GM19467 (cell line): Measurements from ENCODE around the gene ARL2BP.

Source experiments
- ATAC-seq: cut with Tn5 transposase; IDR thresholded peaks from one replicate; pipeline ENCODE4 v1.9.1; 2021; ENCODE audit warnings: mild to moderate bottlenecking, moderate library complexity; ENCODE audit not compliant: unreplicated experiment

Gene ARL2BP

DNA sequence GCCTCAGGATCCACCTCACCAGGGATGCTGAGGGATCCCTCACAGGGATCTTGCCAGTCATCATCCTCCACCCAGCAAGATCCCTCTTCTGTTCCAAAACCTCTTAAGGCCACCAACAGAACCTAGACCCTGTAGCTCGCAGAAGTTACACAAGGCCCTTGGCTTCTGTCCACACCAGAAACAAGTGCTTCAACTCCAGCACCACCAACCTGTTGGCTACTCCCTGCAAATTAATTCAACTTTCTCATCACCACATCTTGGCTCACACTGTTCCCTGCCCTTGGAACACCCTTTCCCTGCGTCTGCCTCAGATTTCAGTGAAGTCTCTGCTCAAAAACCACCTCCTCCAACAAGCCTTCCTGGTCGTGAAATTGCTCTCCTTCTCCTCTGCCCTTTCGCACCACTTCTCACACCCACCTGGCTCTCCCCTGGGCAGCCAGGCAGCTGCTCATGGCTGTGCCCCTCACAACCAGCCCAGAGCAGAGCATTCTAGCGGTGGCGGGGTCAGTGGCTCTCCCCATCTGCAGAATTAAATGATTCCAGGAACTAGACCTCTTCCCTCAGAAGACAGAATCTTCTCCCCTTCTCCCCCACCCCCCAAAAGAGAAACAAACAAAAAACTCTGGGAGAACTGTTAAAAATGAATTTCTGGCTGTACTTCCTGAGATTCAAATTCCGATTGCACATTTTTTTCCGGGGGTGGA is 37.6 kb downstream of the ARL2BP start:
- no peak for ATAC-seq

DNA sequence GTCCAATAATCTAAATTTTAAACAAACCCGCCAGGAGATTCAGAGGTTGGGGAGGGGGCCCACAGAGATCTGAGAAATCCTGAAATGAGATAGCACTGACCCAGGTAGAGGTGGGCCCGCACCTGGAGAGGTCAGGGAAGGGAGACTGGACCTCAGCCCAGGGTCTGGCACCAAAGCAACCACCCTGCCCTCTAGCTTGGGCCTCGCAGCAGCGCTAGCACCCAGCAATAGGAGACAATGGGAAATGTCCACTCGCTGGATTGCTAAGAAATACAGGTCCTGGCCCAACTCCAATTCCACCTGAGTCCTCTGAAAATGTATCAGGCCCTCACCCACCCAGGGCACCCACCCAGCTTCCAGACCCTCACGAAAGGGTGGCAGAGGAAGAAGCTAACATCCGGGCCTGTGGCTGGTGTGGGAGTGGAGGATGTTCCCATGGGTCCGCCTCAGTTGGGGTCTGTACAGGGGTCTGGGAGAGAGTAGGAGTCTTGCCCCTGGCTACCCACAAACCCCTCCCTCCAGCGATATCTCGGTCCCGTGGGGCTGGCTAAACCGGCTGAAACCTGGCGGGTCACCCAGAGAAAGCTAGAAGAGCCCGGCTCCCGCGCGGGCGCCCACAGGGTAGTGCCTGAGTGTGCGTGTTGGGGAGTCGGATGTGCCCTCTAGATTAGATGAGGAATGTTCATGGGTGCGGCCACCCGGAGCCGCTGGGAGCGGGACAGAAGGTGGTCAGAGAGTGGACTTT is 38.3 kb downstream of the ARL2BP start:
- ATAC-seq: no peak

DNA sequence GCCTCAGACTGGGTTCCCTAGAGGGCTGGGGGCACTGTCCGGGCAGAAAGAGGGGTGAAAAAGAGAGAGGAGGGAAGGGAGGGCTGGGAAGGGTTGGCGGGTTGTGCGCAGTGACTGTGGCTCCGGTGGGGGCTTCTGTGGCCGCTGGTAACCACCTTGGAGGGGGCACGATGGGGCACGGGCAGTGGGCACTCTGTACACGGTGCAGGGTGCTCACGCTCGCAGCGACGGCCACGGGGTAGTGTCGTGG is 38.8 kb downstream of the ARL2BP start:
- ATAC-seq: no peak

DNA sequence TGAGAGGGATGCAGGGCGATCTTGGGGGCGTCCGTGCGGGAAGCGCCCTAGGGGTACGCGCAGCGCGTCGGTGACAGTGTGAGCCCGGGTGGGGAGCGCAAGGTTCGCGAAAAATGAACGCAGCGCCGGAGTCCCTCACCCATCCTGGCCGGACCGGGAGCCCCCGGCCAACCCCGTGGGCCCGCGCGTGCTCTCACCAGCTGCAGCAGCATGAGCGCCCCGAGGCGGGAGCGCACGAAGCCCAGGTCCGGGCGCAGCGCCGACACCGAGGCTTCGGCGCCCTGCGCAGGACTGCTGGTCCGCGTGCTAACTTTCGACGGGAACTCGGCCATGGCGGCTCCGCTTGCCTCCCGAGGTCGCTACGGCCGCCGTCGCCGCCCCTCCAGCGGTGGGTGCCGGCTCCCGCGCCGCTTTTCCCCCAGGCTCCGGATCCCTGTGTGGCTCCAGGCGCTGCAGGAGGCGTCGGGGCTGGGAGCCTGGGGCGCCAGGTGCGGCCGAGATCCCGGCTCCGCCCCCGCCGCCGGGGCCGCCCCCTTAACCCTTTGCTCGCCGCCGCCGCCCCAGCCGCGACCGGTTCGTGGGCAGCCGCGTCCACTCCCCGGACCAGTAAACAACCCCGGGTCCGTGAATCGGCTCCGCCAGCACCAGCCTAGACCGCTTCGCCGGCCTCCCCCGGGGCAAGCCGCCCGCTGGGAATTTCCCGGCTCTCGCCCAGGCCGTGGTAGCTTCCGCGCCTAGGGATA is 39.3 kb downstream of the ARL2BP start, which contains the start of gene PLLP:
TSS of gene PLLP (minus strand) at position 464 of the 743 bp plus-strand sequence. CDS start at position 332, 132 bp downstream.
- ATAC-seq: no peak

DNA sequence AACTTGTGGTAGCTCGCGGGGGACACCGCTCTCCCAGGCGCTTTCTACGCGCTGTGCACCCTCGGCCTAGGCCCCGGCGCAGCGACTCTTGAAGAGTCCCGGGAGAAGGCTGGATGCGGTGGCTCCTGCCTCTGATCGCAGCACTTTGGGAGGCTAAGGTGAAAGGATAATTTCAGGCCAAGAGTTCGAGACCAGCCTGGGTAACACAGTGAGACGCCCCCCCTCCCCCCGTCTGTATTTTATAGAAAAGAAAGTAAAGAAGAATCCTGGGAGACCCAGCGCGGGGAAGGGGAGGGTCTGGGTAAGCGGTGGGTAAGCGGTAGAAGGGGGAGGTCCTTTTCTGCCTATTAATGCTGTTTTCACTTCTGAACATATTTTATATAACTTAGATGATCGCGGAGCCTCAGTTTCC is 39.9 kb downstream of the ARL2BP start:
- no peak for ATAC-seq

DNA sequence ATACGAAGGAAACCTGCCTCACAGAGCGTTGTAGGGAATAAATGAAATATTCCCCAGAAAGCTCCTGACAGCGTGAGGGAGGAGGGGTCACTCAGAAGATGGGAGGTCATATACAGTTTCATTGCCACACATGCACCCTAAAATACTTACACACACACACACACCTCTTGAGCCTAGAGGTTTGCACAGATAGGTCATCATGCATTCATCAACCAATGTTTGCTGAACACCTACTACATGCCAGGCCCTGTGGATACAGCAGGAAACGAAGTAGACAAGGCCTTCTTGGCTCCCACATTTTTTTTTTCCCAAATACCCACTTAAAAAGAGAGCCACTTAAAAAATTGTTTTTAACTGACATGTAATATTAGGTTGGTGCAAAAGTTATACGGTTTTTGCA is 40.3 kb downstream of the ARL2BP start:
- no peak for ATAC-seq

DNA sequence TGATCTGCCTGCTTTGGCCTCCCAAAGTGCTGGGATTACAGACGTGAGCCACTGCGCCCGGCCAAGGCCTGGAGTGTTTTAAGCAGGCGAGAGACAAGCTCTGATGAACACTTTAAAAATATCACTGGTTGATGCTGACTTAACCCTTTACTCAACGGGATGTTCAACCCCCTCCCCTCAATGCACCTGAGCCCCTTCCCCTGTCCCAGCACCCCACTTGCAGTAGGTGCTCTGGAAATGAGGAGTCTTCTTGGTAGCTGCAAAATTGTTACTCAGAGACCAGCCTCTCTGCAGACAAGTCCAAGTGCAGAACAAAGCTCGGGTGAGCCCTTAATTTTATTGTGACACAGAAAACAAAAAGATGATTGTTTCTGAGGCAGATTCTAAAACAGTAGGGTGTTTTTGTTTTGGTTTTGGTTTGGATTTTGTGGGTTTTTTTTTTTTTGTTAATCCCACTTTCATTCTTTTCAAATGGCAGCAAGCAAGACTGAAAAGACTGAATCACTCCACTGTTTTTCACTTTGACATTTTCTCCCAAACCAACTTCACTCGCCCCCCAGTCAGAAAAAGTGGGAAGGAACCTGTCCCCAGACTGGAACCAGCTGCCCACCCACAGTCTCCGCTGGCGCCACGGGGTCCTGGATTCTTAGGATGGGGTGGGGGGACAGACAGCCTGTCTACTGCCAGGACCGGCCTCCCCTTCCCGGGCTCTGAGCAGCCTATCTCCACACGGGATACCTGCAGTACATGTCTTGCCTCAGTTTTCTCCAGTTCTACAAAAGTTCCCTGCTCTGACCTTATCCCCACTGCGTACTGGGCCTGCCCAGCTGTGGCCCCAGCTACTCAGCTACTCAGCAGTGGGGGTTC is 44.6 kb downstream of the ARL2BP start:
- no peak for ATAC-seq

DNA sequence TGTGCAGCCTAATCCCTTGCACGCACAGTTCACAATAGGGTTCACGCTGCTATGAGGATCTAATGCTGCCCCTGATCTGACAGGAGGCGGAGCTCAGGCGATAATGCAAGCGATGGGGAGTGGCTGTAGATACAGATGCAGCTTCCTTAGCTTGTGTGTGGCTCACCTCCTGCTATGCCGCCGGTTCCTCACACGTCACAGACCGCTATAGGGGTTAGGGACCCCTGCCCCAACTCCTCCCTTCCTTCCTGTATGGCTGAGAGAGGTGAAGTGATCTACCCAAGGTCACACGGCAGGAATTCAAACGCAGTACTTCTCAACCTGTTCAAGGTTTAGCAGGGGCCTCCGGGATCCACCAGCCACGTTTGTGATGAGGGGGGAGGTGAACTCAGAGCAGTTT is 52.8 kb downstream of the ARL2BP start:
- no peak for ATAC-seq

DNA sequence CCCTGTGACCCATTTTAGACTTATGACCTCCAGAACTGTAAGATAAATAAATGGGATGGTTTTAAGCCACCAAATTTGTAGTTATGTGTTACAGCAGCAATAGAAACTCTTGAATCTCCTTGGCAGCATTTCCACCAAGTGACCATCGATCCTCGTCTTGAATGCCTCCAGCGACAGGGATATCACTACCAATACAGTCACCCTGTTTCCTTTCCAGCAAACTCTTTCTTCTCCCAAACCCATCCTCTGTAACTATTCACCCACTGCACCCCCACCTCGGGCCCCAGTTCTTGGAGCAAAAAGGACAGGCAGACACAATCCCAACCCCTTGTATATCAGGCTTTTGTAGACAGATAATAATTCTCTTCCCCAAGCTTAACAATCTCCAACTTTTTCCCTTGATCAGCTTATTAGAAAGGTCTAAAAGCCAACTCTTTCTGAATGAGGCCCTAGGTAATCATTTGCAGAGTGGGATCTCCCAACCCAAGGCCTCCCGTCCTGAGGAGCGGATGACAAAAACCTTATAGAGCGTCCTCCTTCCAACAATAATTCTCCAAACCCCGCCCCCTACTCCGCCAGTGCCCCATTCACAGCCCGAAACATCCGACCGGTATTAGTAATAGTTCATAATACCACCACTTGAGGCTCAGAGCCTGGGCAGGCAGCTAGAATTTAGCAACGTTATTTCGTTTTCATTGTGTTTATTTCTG is 54.1 kb downstream of the ARL2BP start:
- ATAC-seq: peak; percentile 23

DNA sequence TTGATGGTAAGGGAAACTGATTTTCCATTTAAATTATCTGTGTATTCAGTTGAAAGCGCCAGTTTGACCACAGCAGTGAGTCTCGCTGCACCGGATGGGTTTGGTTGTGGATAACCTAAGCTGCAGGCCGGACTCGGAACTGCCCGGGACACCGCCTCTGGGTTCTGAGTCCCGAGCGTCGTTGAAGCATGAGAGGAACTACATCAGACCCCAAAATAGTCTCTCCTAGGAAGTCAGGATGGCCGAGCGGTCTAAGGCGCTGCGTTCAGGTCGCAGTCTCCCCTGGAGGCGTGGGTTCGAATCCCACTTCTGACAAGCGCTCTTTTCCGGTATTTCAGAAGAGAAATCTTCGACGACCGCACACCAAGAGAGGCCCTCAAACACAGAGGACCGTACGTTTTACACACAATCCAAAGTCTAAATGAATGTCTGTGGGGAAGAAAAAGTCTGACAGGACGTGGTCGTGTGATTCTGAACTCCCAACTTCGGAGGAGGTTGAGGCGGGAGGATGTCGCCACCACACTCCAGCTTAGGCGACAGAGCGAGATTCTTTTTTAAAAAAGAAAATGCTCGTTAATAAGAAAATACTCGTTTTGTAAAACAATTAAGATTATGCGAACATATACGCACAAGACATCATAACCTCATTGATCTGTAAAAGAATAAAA is 54.8 kb downstream of the ARL2BP start:
- peak; percentile 41 for ATAC-seq

DNA sequence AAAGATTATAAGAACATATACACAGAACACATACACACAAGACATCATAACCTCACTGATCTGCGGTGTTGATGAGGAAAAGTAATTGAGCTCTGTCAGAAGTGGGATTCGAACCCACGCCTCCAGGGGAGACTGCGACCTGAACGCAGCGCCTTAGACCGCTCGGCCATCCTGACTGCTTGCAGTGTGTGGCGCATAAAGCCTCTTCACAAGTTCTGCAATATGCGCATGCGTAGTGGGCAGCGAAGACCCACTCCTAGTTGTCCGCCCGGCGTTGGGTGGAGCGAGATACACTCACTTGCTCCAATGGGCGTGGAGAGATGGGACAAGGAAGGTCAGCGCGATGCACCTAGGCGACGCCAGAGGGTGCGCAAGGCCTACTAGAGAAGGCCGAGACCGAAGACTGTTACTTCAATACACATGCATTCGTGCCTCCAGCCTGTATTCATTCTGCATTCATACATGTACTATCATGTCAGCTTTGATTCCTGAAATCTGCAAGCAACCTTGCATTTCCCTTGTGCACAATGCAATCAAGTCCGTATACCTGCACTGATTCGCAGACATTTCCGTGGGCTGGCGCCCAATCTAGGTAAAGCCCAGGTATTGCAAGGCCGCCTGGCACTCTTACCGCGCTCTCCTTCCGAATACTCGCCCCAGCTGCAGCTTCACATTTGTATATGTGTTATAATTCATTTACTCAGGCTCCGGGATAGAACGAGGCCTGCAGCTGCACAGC is 55.5 kb downstream of the ARL2BP start:
- peak; percentile 88 for ATAC-seq

DNA sequence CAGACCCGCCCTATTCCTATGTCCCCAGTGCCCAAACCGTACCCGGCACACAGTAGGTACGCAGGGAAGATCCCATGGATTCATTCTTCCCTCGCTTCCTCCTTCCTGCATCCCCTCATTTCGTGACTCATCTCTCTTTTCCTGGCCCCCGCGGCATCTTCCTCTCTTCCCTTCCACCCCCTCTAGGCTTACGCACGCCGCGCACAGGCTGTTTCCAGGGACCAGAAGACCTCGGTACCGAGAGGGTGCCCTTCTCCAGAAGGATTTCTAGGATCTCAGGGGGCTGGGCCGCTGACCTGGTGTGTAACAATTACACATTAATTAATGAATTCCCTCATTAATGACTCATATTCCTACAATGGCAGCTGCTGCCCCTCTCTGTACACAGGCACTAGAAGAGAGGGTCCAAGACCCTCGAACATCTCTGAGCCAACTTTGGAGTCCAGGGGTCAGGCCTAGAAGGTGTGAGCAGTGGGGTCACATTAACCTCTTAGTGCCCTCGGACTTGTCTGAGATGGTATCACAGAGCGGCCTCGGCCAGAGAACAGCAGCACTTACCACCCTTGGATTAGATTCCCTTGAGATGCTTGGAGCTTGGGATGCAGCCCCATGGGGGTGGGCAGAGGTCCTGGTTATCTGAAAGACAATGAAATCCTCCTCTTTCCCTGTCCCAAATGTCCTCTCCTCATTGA is 56.2 kb downstream of the ARL2BP start:
- no peak for ATAC-seq
